Fibroblast of mammary gland (primary cell): Measurements from ENCODE around the gene NANOS2.

ENCODE experiments used
- DNase-seq: peaks from one replicate; pipeline ENCODE4 v3.0.0-alpha.2; 2010; ENCODE audit warnings: low read depth
- H3K4me3 ChIP-seq: 2 replicates; pipeline ENCODE4 v1.5.1; 2011; ENCODE audit warnings: low read depth, mild to moderate bottlenecking, low read length, moderate library complexity; ENCODE audit not compliant: control insufficient read depth
- TF ChIP-seq, protein P1 (sequence below): conservative IDR thresholded peaks from 2 replicates; pipeline ENCODE4 v1.5.1; 2011; ENCODE audit warnings: low read depth, low read length, inconsistent platforms; ENCODE audit not compliant: control insufficient read depth, insufficient read depth

Gene NANOS2

DNA sequence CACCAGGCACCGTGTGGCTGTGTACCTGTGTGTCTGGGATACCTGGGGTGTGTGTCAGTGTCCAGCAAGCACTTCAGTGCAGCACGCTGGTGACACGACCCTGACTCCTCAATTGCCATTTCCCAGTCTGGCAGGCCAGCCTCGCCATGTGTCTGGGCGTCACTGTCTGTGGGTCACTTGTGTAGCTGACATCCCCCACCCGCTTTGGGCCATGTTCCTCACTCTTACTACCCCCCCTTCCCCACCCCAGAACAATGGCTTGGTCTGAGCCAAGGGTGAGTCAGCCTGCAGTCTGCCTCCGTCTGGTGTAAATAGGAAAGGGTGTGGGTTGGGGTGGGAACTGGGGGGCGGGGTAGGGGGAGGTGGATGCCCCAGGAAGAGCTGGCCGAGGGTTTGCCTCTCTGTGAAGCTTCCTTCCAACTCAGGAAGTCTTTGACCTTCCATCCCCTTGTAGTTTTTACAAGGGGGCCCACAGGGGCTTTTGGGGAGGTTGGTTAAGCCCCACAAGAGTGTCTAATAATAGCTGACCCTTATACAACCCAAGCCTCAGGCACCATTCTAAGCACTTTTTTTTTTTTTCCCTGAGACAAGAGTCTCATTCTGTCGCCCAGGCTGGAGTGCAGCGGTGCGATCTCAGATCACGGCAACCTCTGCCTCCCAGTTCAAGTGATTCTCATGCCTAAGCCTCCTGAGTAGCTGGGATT, 41.5 kb upstream of the NANOS2 start:
- TF ChIP-seq, protein P1, sequence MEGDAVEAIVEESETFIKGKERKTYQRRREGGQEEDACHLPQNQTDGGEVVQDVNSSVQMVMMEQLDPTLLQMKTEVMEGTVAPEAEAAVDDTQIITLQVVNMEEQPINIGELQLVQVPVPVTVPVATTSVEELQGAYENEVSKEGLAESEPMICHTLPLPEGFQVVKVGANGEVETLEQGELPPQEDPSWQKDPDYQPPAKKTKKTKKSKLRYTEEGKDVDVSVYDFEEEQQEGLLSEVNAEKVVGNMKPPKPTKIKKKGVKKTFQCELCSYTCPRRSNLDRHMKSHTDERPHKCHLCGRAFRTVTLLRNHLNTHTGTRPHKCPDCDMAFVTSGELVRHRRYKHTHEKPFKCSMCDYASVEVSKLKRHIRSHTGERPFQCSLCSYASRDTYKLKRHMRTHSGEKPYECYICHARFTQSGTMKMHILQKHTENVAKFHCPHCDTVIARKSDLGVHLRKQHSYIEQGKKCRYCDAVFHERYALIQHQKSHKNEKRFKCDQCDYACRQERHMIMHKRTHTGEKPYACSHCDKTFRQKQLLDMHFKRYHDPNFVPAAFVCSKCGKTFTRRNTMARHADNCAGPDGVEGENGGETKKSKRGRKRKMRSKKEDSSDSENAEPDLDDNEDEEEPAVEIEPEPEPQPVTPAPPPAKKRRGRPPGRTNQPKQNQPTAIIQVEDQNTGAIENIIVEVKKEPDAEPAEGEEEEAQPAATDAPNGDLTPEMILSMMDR: no peak
- no peak for DNase-seq
- no peak overlapping the region for H3K4me3 ChIP-seq

DNA sequence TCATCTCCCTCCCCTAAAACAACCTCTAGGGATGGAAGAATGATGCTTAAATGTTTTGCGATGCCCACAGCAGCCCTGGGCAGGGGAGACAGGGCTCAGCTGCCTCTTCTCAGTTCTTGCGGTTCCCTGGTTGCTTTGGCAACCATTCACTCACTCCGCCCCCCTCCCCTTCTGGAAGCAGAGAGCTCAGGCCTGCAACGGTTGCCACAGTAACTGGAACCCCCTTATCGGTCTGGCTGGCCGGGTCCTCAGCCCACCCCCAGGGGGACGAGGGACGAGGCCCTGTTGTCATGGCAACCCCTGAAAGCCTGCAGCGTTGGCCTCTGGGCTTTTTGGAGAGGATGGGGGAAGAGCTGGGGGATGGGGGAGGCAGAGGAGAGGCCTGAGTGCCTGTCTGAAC, 39.6 kb upstream of the NANOS2 start:
- TF ChIP-seq, protein P1: no peak
- DNase-seq: no peak
- no peak overlapping the region for H3K4me3 ChIP-seq

DNA sequence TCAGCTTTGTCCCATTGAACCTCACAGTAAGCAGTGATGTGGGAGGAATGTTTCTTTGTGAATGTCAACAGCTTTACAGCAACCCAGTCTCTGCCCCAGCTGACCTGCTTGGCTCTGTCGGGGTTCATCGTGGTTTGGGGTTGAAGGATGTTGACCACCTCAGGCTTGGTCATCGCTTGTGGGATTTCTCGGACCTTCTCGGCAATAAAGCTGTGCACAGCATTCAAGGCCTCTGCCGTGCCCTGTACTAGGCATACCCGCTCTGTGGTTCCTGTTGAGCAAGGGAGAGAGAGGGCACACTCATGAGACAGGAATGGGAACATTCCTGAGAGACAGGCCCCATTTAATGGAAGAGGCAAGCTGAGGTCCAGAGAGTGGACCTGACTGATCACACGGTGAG, 39.1 kb upstream of the NANOS2 start:
- TF ChIP-seq, protein P1: no peak
- no peak for DNase-seq
- H3K4me3 ChIP-seq: no peak overlapping the region

DNA sequence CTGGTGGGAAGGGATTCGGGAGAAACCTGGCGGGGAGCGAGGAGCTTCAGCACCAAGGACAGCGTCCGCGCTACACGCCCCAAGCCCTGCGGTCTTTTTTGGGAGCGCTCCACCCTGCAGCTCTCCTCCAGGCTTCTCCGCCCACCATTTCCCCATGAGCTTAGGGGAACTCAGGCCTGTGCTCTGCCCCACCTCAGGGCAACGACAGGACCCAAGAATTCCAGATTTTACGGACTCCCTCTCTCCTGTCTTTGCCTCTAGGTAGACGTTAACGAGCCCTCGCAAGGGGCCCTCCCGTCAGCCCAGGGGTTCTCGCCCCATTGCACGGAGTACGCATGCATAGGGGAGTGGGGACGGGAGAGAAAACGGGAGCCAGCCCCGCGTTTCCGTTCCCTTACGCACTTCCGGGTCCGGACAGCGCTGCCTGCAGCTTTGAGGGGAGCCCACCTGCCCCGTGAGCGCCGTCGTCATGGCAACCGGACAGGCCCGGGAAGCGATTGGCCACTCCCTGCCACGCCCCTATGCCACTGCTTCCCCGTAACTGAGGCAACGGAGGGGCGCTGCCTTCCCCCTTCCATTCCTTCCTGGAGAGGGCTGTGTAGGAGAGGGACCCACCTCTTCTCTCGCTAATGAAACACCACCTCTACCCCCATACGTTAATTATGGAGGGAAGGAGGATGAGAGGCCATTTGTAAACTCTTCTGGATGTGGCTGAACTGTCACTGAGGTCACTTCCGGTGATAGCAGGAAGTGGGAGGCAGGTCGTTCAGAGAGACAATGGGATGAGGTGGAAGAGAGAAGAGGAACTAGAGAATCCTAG, 38.3 kb upstream of the NANOS2 start:
- peak; percentile 50 for DNase-seq
- TF ChIP-seq, protein P1: no peak
- no peak overlapping the region for H3K4me3 ChIP-seq

DNA sequence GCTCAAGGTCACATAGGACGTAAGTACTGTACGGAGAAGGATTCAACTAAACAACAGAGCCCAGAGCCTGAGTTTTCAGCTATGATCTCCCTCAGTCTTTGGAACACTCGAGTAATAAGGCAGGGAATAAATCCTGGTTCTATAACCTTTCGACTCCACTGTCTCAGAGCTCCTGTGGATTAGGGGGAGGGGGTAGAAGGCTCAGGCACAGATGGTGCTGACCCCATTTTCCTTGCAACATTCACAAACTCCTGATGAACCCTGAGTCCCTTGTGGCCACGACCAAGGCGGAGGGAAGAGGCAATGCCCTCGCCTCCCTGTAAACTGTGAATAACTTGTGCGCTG, 37.7 kb upstream of the NANOS2 start:
- no peak overlapping the region for H3K4me3 ChIP-seq
- DNase-seq: no peak

DNA sequence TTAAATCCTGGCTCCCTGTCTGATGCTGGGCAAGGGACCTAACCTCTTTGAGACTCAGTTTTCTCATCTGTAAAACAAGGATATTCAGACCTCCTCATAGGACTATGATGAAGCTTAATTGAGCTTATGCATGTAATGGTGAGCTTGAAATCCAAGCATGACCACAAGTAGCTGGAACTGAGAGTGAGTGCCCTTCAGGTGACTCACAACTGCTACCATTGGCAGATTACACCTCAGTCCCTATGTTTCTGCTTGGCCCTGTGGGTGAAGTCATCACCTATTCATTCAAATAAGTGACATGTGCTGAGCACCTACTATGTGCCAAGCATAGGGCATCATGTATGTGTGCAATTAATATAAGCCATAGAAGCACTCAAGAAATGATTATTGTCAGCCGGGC, 33.3 kb upstream of the NANOS2 start:
- H3K4me3 ChIP-seq: no peak overlapping the region
- DNase-seq: peak; percentile 32
- TF ChIP-seq, protein P1: no peak

More for the DNA sequence above, 37.7 kb upstream of the NANOS2 start:
- TF ChIP-seq, protein P1: no peak
